CD4-positive, alpha-beta T cell treated with Interleukin-2 at 100 ng/mL for 4 hours (primary cell): ENCODE results near the gene ZNF282.
"Not testable (repeated sequence)": the region's sequence is repeated elsewhere in the genome, so short reads cannot be mapped to it uniquely, and the experiment has no call there.

Experiments
- DNase-seq: peaks from one replicate; pipeline ENCODE4 v3.0.0-alpha.2; 2020; ENCODE audit warnings: low spot score

Gene ZNF282

GRCh38 chr7:149257146-149257545 lies 61.8 kb downstream of the ZNF282 start:
- DNase-seq: no peak

GRCh38 chr7:149261316-149261828 lies 66.0 kb downstream of the ZNF282 start:
- DNase-seq: no peak

DNA sequence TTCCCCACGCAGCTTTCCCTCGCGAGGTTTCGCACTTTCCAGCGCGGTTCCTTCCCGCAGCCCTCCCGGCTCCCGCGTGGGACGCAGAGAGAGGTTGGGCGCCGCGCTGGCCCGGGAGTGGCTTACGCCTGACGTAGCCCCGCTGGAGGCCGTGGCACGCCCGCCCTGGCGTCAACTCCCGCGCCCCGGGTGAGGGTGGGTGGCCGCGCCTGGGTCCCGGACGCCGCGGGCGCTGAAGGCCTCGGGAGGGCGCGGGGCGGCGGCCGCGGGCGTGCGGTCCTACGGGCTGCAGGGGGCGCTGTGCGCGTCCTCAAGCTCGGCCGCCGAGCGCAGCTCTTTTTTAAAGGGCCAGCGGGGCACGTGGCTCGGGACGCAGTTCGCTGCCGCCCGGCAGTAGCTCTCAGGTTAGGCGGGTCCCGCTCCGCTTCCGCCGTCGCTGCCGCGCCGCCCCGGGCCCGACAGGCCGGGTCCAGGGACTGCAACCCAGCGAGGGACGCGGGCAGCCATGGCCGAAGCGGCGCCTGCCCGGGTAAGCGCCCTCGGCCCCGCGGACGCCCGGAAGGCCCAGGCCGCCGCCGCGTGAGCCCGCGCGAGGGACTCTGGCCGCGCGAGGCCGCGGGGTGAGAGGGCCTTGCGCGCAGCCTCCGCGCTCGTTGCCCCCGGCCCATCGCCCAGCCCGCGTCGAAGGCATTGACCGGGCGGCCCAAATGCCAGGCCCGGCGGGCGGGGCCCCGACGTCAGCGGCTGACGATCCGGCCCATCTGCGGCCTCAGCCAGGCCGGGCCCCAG lies 66.7 kb downstream of the ZNF282 start, which contains the start of gene ZNF783:
Gene ZNF783 (plus strand): TSS at position 368 of the 789 bp plus-strand sequence. CDS start 138 bp downstream, at position 506.
- peak; percentile 90 for DNase-seq

- DNase-seq: no peak
Measured at GRCh38 chr7:149266451-149266850, 71.1 kb downstream of the ZNF282 start.

DNA sequence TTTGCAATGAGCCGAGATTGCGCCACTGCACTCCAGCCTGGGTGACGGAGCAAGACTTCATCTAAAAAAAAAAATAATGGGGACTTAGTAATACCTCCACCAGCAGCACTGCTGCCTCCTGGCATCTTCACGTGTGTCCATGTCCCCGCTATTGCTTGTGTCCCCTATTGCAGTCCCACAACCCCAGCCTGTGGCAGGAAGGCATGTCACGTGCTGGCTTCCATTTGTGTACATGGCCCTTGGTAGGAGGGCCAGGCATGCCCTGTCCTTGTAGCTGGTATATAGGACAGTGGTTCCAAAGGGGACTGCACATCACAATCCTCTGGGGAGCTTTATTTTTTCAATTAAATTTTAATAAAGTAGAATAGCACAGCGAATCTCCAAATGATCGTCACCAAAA lies 72.4 kb downstream of the ZNF282 start:
- no peak for DNase-seq

DNA sequence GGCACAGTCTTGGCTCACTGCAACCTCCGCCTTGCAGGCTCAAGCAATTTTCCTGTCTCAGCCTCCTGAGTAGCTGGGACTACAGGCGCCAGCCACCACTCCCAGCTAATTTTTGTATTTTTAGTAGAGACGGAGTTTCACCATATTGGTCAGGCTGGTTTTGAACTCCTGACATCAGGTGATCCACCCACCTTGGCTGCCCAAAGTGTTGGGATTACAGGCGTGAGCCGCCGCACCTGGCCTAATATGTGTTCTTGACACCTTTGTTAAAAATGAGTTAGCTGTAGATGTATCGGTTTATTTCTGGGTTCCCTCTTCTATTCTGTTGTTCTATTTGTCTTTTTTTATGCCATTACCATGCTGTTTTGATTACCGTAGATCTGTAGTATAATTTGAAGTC lies 79.1 kb downstream of the ZNF282 start:
- DNase-seq: not testable (repeated sequence)
